Esophagus muscularis mucosa (tissue), 4 donors: ENCODE data around the gene ABLIM3. TPM values are rescaled to one million over a fixed set of nuclear protein-coding genes. Genes with fewer than 3 reads are reported as not detected.
"Not testable (repeated sequence)": the region's sequence is repeated elsewhere in the genome, so short reads cannot be mapped to it uniquely, and the experiment has no call there.

Experiments used
- DNase-seq: peaks from one replicate; pipeline ENCODE4 v3.0.0-alpha.2; 2017; ENCODE audit errors: extremely low spot score
- H3K27ac ChIP-seq, 4 donors: fragments of 200-600 bp; sonication (generic); replicated peaks in 1 of 4; 1 replicate in 3 of 4; 2 replicates in 1 of 4; pipeline ENCODE4 v1.5.1; 2016 to 2019; ENCODE audit warnings: mild to moderate bottlenecking in 1 of 4
- H3K27me3 ChIP-seq, 4 donors: fragments of 200-600 bp; sonication (generic); one replicate each; pipeline versions ENCODE4 v1.5.1 to v1.6.0; 2016 to 2019
- H3K36me3 ChIP-seq, 4 donors: fragments of 200-600 bp; sonication (generic); one replicate each; pipeline ENCODE4 v1.5.1; 2016 to 2019
- H3K4me1 ChIP-seq, 4 donors: fragments of 200-600 bp; sonication (generic); one replicate each; pipeline ENCODE4 v1.5.1; 2016 to 2019
- H3K4me3 ChIP-seq, 4 donors: fragments of 200-600 bp; sonication (generic); 1 replicate in 2 of 4; 2 replicates in 2 of 4; pipeline ENCODE4 v1.5.1; 2016 to 2019; ENCODE audit warnings: mild to moderate bottlenecking in 4 of 4, moderate library complexity in 1 of 4
- H3K9me3 ChIP-seq, 4 donors: fragments of 200-600 bp; sonication (generic); 1 replicate in 3 of 4; 2 replicates in 1 of 4; pipeline ENCODE4 v1.5.1; 2016 to 2019
- CTCF ChIP-seq, 3 experiments: fragments of 200-600 bp in 2 of 3; fragments of 450-650 bp in 1 of 3; sonication (generic) in 2 of 3; IDR thresholded peaks; one replicate each; pipeline ENCODE4 v1.5.1; 2017 to 2019; ENCODE audit warnings: antibody characterized with exemption in 3 of 3, mild to moderate bottlenecking in 2 of 3, moderate library complexity in 1 of 3
- EP300 ChIP-seq: sonication (generic); formaldehyde crosslinking; IDR thresholded peaks from one replicate; pipeline ENCODE4 v1.6.1; 2017; ENCODE audit warnings: antibody characterized with exemption
- POLR2A ChIP-seq: fragments of 450-650 bp; IDR thresholded peaks from one replicate; pipeline ENCODE4 v1.6.1; 2017; ENCODE audit warnings: antibody characterized with exemption, moderate library complexity, mild to moderate bottlenecking, low read depth
- POLR2AphosphoS5 ChIP-seq, 2 donors: sonication (generic); formaldehyde crosslinking; IDR thresholded peaks; one replicate each; pipeline ENCODE4 v1.6.1; 2017; ENCODE audit warnings: antibody characterized with exemption in 2 of 2
- WGBS: methylation state at CpG from one replicate; pipeline ENCODE4 v1.1.5; 2018; 5-methylcytosine and 5-hydroxymethylcytosine counted together
- intact Hi-C: fragments of 100-400 bp; cut with DNase I; formaldehyde crosslinking; loops from one replicate; pipeline ENCODE4 v1.15.1; 2023
- total RNA-seq, 4 donors: library from RNA; depleted of rRNA; stranded (reverse); fragments of >200 nt; gene quantifications; one replicate each; pipeline versions ENCODE4 v1.1.0 to v1.2.1, GENCODE V29; 2016

Gene ABLIM3
- total RNA-seq, 4 donors from 2014 or later = 40.9 to 64.5 (median 45.8) TPM

GRCh38 chr5:149268928-149269557, 127.8 kb downstream of the ABLIM3 start:
- Histone ChIP-seq H3K4me3 (no peak overlapping the region), H3K27ac (no peak overlapping the region), H3K4me1 (peaks cover 7 to 29% (median 20%) of the 10 kb centered on the region in 4 donors), H3K27me3 (peaks cover 0 to 10% (median 0%) of the 10 kb centered on the region in 4 donors), H3K9me3 (peaks cover 0 to 12% (median 9%) of the 10 kb centered on the region in 4 donors), H3K36me3 (no peaks in the 10 kb centered on the region)
- 56% methylated on average over 6 of the region's 6 CpGs for WGBS
- TF ChIP-seq CTCF (IDR thresholded peaks at IDR 0.05) (peak; percentile 59 to 72 (median 69)), POLR2AphosphoS5 (IDR thresholded peaks at IDR 0.05) (no peak)
- no peak for DNase-seq
- intact Hi-C loops = no loop called here

DNA sequence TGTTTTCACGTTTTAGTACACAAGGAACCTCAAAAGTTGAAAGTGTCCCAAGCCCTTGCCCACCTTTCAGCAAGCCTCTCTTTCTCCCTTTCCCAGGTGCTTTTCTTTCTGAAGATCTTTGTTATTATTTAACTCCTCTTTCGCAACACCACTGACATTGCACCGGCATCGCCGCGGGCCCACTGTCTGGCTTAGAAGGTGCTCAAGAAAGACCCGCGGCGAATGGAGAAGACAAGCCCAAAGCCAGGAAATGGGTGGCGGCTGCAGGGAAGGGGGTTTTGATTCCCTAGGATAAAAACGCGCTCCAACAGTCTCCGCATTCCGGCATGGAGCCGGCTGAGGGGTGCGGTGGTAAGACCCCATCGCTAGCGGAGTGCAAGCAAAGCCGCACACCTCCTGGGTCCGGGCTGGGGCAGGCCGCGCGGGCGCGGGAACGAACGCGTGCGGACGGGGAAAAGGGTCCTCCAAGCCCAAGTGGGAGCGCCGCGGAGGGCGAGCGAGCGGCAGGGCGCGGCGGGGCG, 130.0 kb downstream of the ABLIM3 start:
- intact Hi-C loops = loop anchor here (5.0 kb wide), 1 partner anchor 129 kb away; the partner anchor contains the start of gene ABLIM3
- Histone ChIP-seq H3K4me1 (peaks cover 8 to 20% (median 20%) of the 10 kb centered on the region in 4 donors), H3K36me3 (no peaks in the 10 kb centered on the region), H3K4me3 (peak overlapping the region; percentile 69 to 87 (median 78)), H3K9me3 (peaks cover 0 to 12% (median 9%) of the 10 kb centered on the region in 4 donors), H3K27ac (peak overlapping the region; percentile 76 to 85 (median 80)), H3K27me3 (no peaks in the 10 kb centered on the region)
- DNase-seq = no peak
- WGBS = 10% methylated on average over 16 of the region's 40 CpGs
- TF ChIP-seq CTCF (IDR thresholded peaks at IDR 0.05) = no peak
- no peak for TF ChIP-seq EP300
- TF ChIP-seq POLR2A = no peak
- peak; percentile 16 to 24 for TF ChIP-seq POLR2AphosphoS5 (IDR thresholded peaks at IDR 0.05)

DNA sequence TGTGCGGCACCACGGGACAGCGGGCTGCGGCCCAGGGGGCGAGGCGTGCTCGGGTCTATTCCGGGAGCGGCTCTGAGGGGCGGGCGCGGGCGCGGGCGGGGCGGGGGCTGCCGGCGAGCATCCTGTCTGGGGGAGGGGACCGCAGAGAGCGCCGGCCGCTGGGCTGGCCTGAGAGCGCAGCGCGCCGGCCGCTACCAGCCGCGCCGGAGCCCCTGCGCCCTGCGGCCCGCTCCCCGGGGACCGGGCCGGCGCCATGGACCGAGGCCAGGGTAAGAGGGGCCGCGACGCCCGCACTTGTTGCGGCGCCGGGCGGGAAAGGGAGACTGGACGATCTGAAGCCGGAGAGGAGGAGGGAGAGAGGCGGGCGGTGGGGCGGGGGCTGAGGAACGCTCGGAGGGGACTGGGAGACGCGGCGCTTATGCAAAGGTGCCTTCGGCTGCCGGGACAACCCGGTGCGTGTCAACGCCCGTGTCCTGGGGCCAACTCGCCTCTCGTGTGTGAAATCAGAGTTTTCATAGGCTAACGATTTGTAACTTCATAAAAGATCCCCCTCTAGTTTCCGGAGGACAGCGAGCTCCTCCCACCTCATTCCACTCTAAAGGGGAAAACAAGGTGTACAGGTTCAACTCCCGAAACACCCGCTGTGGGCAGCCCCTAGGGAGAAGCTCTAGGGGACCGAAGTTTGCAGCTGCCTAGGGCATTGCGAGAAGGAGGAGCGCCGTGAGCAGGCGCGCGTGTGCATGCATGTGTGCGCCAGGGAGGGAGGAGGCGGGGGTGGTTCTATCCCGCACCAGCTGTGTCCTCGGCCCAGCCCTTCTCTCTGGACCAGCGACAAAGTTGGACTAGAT, 130.6 kb downstream of the ABLIM3 start, which contains the start of gene AFAP1L1:
Gene AFAP1L1, plus strand, starts transcription at position 144 of the 848 bp plus-strand sequence. Its CDS starts 110 bp downstream, at position 254.
- no peak for DNase-seq
- H3K4me3 ChIP-seq = peak within 1 kb of the TSS; percentile 69 to 87 (median 78)
- H3K4me1 ChIP-seq = peaks cover 15 to 21% (median 20%) of the 10 kb centered on the region in 4 donors
- no peaks in the 10 kb centered on the region for H3K27me3 ChIP-seq
- H3K9me3 ChIP-seq = peaks cover 0 to 12% (median 9%) of the 10 kb centered on the region in 4 donors
- no peaks in the 10 kb centered on the region for H3K36me3 ChIP-seq
- intact Hi-C loops = loop anchor here (5.0 kb wide), 1 partner anchor 130 kb away; the partner anchor contains the start of gene ABLIM3
- under 1% methylated on average over 56 of the region's 81 CpGs for WGBS
- TF ChIP-seq POLR2AphosphoS5 (IDR thresholded peaks at IDR 0.05) (peak; percentile 72 to 76), POLR2A (no peak), CTCF (IDR thresholded peaks at IDR 0.05) (no peak), EP300 (no peak)
- H3K27ac ChIP-seq = peak within 1 kb of the TSS; percentile 76 to 85 (median 80)

GRCh38 chr5:149272781-149273180, 131.5 kb downstream of the ABLIM3 start:
- not testable (repeated sequence) for DNase-seq, H3K36me3 ChIP-seq, H3K27me3 ChIP-seq
- WGBS = 67% methylated on average over 16 of the region's 16 CpGs
- peaks cover 0 to 12% (median 9%) of the 10 kb centered on the region in 4 donors for H3K9me3 ChIP-seq
- peak overlapping the region; percentile 76 to 85 (median 80) for H3K27ac ChIP-seq
- peak overlapping the region; percentile 69 to 87 (median 78) for H3K4me3 ChIP-seq
- intact Hi-C loops = loop anchor here (5.0 kb wide), 1 partner anchor 130 kb away; the partner anchor contains the start of gene ABLIM3
- H3K4me1 ChIP-seq = peaks cover 22 to 29% (median 26%) of the 10 kb centered on the region in 4 donors
